Kasumi-1 (cell line): ENCODE measurements around the gene CMTM8.

ENCODE experiments used
- DNase-seq, 2 experiments: peaks; one replicate each; lab custom pipeline; 2025; lab: John Stamatoyannopoulos, UW

CMTM8 gene

GRCh38 chr3:32337505-32337904, 99.0 kb downstream of the CMTM8 start:
- DNase-seq, result no peak

GRCh38 chr3:32340039-32340438, 101.6 kb downstream of the CMTM8 start:
- peak; percentile 54 to 58 for DNase-seq

DNA sequence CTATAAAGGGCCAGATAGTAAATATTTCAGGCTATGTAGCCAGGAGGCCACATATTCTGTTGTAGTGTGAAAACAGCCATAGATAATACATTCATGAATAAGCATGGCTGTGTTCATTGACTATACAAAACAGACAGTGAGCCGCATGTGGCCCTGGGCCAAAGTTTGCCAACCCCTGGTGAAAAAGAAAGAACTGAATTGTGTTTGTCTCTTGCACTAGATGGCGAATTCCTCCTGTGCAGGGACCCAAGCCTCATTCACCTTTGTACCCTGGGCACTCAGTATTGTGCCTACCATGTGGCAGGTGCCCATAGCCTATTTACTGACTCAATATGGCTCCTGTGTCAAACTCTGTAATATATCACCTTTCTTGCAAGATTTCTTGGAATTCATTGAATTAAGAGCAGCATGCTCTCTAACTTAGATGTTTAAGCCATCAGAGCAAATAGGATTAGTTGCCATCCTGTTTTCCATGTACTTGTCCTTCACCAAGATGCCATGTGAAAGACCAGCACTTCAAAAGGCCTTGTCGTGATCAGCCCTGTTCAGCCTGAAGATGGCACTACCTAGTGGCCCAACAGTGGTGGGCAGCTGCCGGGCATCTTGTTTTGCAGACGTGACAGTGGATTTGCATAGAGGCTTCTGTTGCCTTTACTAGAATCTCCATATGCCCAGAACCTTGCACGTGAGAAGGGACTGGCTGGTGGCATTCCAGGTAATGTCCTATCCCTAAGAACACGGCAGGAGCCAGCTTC, 102.3 kb downstream of the CMTM8 start:
- no peak for DNase-seq

DNA sequence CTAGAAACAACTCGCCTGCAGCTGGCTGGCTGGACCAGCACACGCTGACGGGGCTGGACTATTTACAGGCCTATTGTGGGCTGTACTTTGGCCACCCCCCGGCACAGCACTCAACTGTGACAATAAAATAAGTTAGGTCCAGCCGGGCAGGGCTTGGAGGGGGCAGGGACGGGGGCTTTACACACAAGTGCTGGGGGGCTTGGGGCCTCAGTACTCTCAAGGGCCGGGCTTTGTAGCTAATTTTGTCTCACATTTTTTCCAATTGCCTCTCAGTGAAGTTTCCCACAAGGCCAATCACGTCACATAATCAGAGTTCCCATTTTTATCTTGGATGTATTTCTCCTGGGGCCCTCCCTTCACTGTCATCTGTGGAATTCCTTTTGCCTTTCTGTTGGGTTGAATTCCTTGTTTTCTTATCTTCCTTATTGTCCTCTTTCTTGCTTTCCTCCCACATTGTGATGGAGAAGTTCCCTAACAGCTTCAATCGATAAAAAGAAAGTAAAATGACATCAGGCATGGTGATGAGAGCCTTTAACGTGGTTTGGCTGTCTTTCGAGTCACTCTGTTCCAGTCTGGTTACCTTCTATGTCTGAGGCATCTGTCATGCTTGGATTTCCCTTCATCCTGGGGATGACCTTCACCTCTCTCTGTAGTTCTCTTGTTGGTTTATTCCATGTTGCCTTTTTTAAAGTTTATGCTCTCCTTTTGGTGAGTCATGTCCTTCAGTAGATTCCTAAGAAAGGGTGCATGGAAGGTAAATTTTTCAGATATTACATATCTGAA, 109.1 kb downstream of the CMTM8 start:
- DNase-seq, result no peak

GRCh38 chr3:32349184-32349583, 110.7 kb downstream of the CMTM8 start:
- DNase-seq, result no peak

- DNase-seq, result no peak
These were observed 114.1 kb downstream of the CMTM8 start for GRCh38 chr3:32352563-32352962.

- no peak for DNase-seq
These were observed 114.9 kb downstream of the CMTM8 start for GRCh38 chr3:32353351-32353750.

- no peak for DNase-seq
These were observed 115.9 kb downstream of the CMTM8 start for GRCh38 chr3:32354362-32354778.

- no peak for DNase-seq
These were observed 117.3 kb downstream of the CMTM8 start for GRCh38 chr3:32355751-32356291.

DNA sequence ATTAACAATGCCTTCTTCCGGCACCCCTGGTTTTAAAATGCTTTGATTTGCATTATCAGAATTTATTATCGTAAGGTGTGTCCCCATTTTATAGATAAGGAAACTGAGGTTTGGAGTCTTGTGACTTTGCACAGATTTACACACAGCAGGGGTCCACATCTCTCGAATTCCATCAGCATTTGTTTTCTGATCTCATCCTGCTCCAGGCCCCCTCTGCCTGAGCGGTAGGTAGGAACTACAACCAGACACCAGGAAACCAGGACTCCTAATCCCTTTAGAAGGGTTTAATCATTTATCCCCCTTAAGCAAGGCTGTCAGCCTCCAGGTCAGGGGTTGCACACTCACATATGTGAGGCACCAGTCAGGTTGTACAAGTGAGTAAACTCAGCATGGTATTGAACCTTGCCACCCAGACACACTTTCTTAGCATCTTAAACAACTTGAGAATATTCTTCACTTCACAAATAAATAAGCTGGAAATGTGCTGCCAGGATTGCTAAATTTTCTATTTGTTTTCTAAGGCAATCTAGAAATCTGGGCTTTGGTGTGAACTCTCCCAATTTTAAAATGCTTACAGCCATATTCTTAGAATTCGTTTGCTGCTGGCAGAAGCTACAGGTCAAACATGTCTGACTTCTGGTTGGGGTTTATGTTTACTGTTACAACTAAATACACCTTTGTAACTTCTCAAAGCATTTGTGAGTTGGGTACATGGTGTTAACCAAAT, 121.4 kb downstream of the CMTM8 start:
- DNase-seq, result no peak

DNA sequence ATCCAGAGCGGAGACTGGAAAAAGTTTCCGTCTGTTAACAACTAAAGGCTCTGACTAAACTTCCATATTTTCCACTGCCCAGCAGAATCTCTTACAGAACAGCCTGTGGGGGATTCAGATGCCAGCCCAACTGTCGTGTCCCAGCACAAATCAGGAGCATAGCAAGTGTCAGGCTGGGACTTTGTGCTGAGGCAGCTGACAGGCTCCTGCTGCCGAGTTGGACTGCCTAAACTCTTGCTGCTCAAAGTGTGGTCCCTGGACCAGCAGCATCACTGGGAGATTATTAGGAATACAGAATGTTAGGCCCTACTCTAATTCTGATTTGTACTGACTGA, 122.0 kb downstream of the CMTM8 start:
- no peak for DNase-seq

DNA sequence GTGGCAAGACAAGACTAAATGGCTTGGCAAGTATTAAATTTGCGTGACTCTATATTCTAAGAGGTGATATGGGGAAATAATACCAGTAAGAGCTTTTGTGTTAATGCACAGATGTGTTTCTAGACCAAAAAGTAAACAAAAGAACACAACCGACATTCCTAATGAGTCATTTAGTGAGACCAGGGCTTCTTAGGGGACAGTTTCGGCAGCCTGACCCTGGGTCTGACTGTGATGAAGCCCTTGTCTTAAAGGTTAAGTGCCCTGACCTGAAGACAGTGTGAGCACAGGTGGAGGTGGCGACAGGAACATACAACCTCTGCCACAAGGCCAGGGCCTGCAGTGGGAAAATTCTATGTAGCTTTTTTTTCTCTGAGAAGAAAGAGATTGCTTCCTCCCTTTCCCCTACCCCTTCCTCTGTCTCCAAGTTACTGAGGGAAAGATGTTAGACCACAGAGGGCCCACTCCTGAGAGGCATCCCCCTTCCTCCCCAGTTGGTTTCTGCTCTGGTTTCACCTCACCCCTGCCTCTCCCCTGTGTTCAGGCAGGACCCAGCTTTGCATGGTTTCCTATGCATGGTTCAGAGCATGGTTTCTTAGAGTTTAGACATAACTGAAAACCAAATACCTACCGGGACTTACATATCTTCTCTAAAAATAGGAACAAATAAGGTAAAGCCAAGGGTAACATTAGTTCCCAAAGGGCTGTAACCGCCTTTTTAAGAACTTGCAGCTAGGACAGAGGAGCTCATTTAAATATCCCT, 128.3 kb downstream of the CMTM8 start:
- no peak for DNase-seq

DNA sequence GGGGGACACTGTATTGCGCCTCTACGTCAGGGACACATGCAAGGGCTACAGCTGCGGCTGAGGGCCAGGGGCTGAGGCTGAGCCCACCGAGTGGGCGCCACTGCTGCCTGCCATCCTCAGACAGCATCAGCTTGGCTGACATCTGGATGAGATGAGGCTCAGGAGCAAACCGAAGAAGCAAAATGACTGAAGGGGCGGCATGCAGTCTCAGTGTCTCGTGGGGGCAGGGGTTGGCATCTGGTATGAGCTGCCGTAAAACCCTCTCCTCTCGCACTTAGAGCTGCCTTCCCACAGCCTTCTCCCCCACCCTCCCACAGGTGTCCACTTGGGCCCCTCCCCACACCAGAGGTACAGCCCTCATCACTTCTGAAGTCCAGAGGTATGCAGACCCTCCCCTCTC, 129.0 kb downstream of the CMTM8 start:
- no peak for DNase-seq

DNA sequence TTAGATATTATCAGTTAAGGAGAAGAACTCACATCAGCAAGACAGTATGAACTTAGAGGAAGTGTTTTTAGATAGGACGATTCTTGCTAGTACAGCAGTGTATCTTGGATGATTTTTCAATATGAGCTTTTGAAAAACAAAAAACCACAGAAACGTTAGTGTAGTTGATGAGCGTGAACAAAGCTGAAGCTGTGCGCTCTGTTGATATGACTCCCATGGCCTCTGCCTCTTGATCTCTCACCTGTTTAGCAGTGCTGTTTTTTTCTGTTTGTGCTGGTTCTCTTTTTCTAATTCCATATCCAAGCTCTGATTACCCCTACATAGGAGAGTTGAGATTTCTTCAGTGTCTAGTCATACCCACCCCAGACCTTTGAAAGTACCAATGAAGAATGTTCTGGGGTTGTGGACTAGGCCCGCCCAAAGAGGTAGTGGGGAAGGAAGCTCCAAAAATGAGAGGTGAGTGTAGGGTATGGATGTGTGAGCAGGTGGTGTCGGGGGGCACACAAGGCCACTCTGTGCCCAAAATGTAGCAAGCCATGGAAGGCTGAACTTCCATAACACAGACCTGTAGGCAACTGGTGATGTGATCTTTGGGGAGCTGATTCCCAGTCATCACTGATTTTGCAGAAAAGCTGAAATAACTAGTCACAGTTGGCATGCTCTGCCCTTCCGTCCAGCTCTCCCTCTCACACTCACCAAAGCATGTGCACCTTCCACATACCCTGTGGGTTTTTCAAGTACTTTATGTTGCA, 133.2 kb downstream of the CMTM8 start:
- DNase-seq, result no peak

- no peak for DNase-seq
These were observed 133.7 kb downstream of the CMTM8 start for GRCh38 chr3:32372213-32372490.

DNA sequence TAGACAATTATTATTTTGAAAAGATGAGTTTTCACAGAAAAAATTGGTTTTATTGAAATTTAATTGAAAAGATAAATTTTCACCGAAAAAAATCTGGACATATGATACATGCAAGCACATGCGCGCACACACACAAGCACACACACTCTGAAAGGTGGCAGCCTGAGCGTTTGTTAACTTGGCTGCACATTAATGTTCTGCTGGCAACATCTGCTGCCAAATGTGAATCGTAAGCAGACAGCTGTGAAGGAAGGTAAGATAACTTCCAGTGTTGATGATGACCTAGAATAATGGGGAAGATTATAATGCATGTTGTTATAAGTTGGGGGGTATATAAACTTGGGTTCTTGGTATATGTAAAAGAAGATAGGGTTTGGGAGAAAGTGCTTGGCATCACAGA, 134.8 kb downstream of the CMTM8 start:
- no peak for DNase-seq

- DNase-seq, result no peak
These were observed 135.4 kb downstream of the CMTM8 start for GRCh38 chr3:32373844-32374243.

- DNase-seq, result peak; percentile 83 to 84
These were observed 136.5 kb downstream of the CMTM8 start for GRCh38 chr3:32374788-32375595.

- no peak for DNase-seq
These were observed 137.1 kb downstream of the CMTM8 start for GRCh38 chr3:32375596-32375930.

GRCh38 chr3:32376115-32376514, 137.6 kb downstream of the CMTM8 start:
- DNase-seq, result no peak
